Measurements from ENCODE around the gene DENND5A. TPM values are rescaled to one million over a fixed set of nuclear protein-coding genes. Genes with fewer than 3 reads are reported as not detected.

The DENND5A gene
- total and polyA plus RNA-seq, 2 donors (not counting 1 experiment from before 2014, with no cell fraction given) = 41.3 to 66.5 TPM

DNA sequence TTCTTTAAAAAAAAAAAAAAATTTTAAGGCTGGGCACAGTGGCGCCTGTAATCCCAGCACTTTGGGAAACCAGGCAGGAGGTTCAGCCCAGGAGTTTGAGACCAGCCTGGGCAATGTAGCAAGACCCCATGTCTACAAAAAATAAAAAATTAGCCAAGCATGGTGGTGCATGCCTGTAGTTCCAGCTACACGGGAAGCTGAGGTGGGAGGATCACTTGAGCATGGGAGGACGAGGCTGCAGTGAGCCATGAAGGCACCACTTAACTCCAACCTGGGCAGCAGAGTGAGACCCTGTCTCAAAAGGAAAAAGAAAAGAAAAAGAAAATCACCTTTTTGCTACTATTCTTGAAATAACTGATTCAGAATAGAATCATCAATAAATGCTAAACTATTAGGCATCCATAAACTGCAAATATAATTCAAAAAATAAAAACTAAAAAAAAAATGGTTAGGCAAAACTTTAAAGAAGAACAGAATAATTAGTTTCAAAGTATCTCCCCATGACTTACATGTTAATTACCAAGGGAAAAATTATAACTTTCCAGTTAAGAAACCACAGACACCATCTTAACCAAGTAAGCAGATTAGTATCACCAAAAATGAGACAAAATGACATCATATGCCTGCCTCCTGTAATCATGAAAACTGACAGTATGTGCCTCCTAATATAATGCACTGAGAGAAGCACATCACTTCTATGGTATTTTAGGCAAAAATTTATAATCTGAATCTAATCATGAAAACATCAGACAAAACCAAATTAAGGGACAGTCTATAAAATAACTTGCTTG is 63.6 kb downstream of the DENND5A start:
- Histone ChIP-seq H3K27ac (ENCODE audit: low read length in 2 of 2) (no peak overlapping the region), H3K9me3 (ENCODE audit: control extremely low read depth in 1 of 3, control insufficient read depth in 2 of 3, insufficient read depth in 1 of 3, low read length in 2 of 3) (no peaks in the 10 kb centered on the region), H3K79me2 (ENCODE audit: control insufficient read depth, insufficient read depth, low read length) (peaks cover 8% of the 10 kb centered on the region), H4K20me1 (ENCODE audit: control insufficient read depth, insufficient read depth, low read length, poor library complexity, severe bottlenecking) (no peaks in the 10 kb centered on the region), H3K36me3 (replicated peaks in 1 of 2; ENCODE audit: control extremely low read depth in 1 of 2, control insufficient read depth in 1 of 2, extremely low read depth in 1 of 2, insufficient read depth in 2 of 2, low read length in 1 of 2) (peaks cover 0 to 16% of the 10 kb centered on the region in 2 experiments), H3K4me1 (ENCODE audit: control insufficient read depth in 2 of 2, insufficient read depth in 2 of 2, low read length in 2 of 2) (no peaks in the 10 kb centered on the region), H3K4me2 (replicated peaks; ENCODE audit: low read depth, low read length, poor library complexity, severe bottlenecking) (no peak overlapping the region), H3K4me3 (ENCODE audit: control extremely low read depth in 1 of 5, extremely low read depth in 1 of 5, insufficient read depth in 1 of 5, low read depth in 2 of 5, low read length in 4 of 5) (no peak overlapping the region), H3K9ac (ENCODE audit: low read length) (no peak overlapping the region), H3K27me3 (replicated peaks in 1 of 4; ENCODE audit: control extremely low read depth in 1 of 4, control insufficient read depth in 3 of 4, insufficient read depth in 4 of 4, low read length in 3 of 4) (no peaks in the 10 kb centered on the region), H2AFZ (ENCODE audit: insufficient read depth, low read depth, low read length, poor library complexity, severe bottlenecking) (no peak overlapping the region)
- H3K27ac Mint-ChIP-seq = no peak overlapping the region
- ATAC-seq (ENCODE audit: low read depth) = no peak
- TF ChIP-seq, protein P1, sequence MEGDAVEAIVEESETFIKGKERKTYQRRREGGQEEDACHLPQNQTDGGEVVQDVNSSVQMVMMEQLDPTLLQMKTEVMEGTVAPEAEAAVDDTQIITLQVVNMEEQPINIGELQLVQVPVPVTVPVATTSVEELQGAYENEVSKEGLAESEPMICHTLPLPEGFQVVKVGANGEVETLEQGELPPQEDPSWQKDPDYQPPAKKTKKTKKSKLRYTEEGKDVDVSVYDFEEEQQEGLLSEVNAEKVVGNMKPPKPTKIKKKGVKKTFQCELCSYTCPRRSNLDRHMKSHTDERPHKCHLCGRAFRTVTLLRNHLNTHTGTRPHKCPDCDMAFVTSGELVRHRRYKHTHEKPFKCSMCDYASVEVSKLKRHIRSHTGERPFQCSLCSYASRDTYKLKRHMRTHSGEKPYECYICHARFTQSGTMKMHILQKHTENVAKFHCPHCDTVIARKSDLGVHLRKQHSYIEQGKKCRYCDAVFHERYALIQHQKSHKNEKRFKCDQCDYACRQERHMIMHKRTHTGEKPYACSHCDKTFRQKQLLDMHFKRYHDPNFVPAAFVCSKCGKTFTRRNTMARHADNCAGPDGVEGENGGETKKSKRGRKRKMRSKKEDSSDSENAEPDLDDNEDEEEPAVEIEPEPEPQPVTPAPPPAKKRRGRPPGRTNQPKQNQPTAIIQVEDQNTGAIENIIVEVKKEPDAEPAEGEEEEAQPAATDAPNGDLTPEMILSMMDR (IDR thresholded peaks at IDR 0.05) = no peak
- H3K9me3 Mint-ChIP-seq (ENCODE audit: insufficient read depth) = no peaks in the 10 kb centered on the region
- DNase-seq = no peak
- H3K4me3 Mint-ChIP-seq = no peak overlapping the region
- intact Hi-C loops (cut with micrococcal nuclease) = no loop called here
- no peaks in the 10 kb centered on the region for H3K4me1 Mint-ChIP-seq
- 100% methylated on average over 1 of the region's 3 CpGs for WGBS (ENCODE audit: insufficient coverage)
- CTCF ChIA-PET = no interaction called here
- POLR2A ChIA-PET = interaction anchor here (0.7 kb wide), 1 partner anchor 11 kb away, joined by 3 read pairs; no protein-coding TSS in a partner anchor
- no peaks in the 10 kb centered on the region for H3K27me3 Mint-ChIP-seq

DNA sequence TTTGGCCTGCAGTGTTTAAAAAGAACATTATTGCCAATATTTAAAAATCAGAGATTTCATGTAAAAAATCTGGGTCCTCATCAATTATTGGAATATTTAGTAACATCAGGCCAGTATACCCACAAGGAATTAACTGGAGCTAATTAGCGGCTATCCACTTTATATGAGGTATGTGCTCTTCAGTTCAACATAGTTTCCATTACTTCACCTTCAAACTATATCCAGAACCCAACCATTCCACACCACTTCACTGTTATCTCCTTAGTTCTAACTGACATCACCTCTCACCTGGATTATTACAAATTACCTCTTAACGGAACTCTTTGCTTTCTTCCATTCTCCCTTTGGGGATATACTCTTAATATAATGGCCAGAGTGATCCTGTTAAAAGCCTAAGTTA is 64.7 kb downstream of the DENND5A start:
- intact Hi-C loops (cut with micrococcal nuclease) = no loop called here
- ATAC-seq (ENCODE audit: low read depth) (no peak), DNase-seq (no peak)
- peaks cover 0 to 18% of the 10 kb centered on the region in 2 experiments for H3K36me3 ChIP-seq (replicated peaks in 1 of 2; ENCODE audit: control extremely low read depth in 1 of 2, control insufficient read depth in 1 of 2, extremely low read depth in 1 of 2, insufficient read depth in 2 of 2, low read length in 1 of 2)
- H3K9me3 ChIP-seq (ENCODE audit: control extremely low read depth in 1 of 3, control insufficient read depth in 2 of 3, insufficient read depth in 1 of 3, low read length in 2 of 3) = no peaks in the 10 kb centered on the region
- Mint-ChIP-seq H3K27ac (no peak overlapping the region), H3K9me3 (ENCODE audit: insufficient read depth) (no peaks in the 10 kb centered on the region), H3K27me3 (no peaks in the 10 kb centered on the region), H3K4me1 (no peaks in the 10 kb centered on the region), H3K4me3 (no peak overlapping the region)
- H3K4me3 ChIP-seq (ENCODE audit: control extremely low read depth in 1 of 5, extremely low read depth in 1 of 5, insufficient read depth in 1 of 5, low read depth in 2 of 5, low read length in 4 of 5) = no peak overlapping the region
- TF ChIP-seq, protein P1 (IDR thresholded peaks at IDR 0.05) = no peak
- TF ChIP-seq EZH2 (IDR thresholded peaks at IDR 0.05; ENCODE audit: borderline replicate concordance, insufficient read depth, low read depth, low read length, poor library complexity, severe bottlenecking) = no peak
- no peaks in the 10 kb centered on the region for H3K4me1 ChIP-seq (ENCODE audit: control insufficient read depth in 2 of 2, insufficient read depth in 2 of 2, low read length in 2 of 2)
- peaks cover 8% of the 10 kb centered on the region for H3K79me2 ChIP-seq (ENCODE audit: control insufficient read depth, insufficient read depth, low read length)
- WGBS (ENCODE audit: insufficient coverage) = no CpG with 5 or more reads among the region's 2 CpGs
- no peaks in the 10 kb centered on the region for H3K27me3 ChIP-seq (replicated peaks in 1 of 4; ENCODE audit: control extremely low read depth in 1 of 4, control insufficient read depth in 3 of 4, insufficient read depth in 4 of 4, low read length in 3 of 4)
- H2AFZ ChIP-seq (ENCODE audit: insufficient read depth, low read depth, low read length, poor library complexity, severe bottlenecking) = no peak overlapping the region
- no peak overlapping the region for H3K4me2 ChIP-seq (replicated peaks; ENCODE audit: low read depth, low read length, poor library complexity, severe bottlenecking)
- no peak overlapping the region for H3K27ac ChIP-seq (ENCODE audit: low read length in 2 of 2)
- ChIA-PET CTCF (no interaction called here), POLR2A (interaction anchor here (0.7 kb wide), 1 partner anchor 9 kb away, joined by 3 read pairs; no protein-coding TSS in a partner anchor)
- no peaks in the 10 kb centered on the region for H4K20me1 ChIP-seq (ENCODE audit: control insufficient read depth, insufficient read depth, low read length, poor library complexity, severe bottlenecking)
- no peak overlapping the region for H3K9ac ChIP-seq (ENCODE audit: low read length)
